GM12878 (cell line): ENCODE measurements around the gene GRIK2. TPM values are rescaled to one million over a fixed set of nuclear protein-coding genes. Genes with fewer than 3 reads are reported as not detected.

Source experiments
- BMI1 ChIP-seq: fragments of 450-650 bp; IDR thresholded peaks from 2 replicates; pipeline ENCODE4 v1.6.1; 2016; ENCODE audit warnings: mild to moderate bottlenecking, moderate library complexity, borderline replicate concordance
- ESRRA ChIP-seq: IDR thresholded peaks from 2 replicates; pipeline ENCODE4 v1.6.1; 2012; ENCODE audit warnings: mild to moderate bottlenecking, low read length, improper control_type of control experiment
- HDAC2 ChIP-seq: fragments of 200-600 bp; sonication (generic); IDR thresholded peaks from 2 replicates; pipeline ENCODE4 v1.6.1; 2017
- HSF1 ChIP-seq: fragments of 150-350 bp; IDR thresholded peaks from 2 replicates; pipeline ENCODE4 v1.6.1; 2014; ENCODE audit warnings: mild to moderate bottlenecking, low read depth, low read length
- MXI1 ChIP-seq: fragments of 150-350 bp; IDR thresholded peaks from 2 replicates; pipeline ENCODE4 v1.6.1; 2011; ENCODE audit warnings: low read depth, mild to moderate bottlenecking, inconsistent platforms, low read length, improper control_type of control experiment
- NBN ChIP-seq: fragments of 450-650 bp; IDR thresholded peaks from 2 replicates; pipeline ENCODE4 v1.6.1; 2016
- NRF1 ChIP-seq: conservative IDR thresholded peaks from 2 replicates; pipeline ENCODE4 v1.6.1; 2011; ENCODE audit warnings: mild to moderate bottlenecking, low read depth, low read length, improper control_type of control experiment
- PBX3 ChIP-seq: IDR thresholded peaks from 2 replicates; pipeline ENCODE4 v1.6.1; 2011; ENCODE audit warnings: mild to moderate bottlenecking, low read depth, low read length, moderate library complexity; ENCODE audit not compliant: insufficient replicate concordance
- RELA ChIP-seq: fragments of 450-650 bp; IDR thresholded peaks from 2 replicates; pipeline ENCODE4 v1.8.0; 2014; ENCODE audit warnings: borderline replicate concordance; ENCODE audit not compliant: partially characterized antibody
- SRF ChIP-seq, 2 experiments: IDR thresholded peaks; 2 replicates each; pipeline ENCODE4 v1.6.1; 2011; ENCODE audit warnings: low read depth in 2 of 2, low read length in 2 of 2, mild to moderate bottlenecking in 1 of 2, moderate library complexity in 1 of 2
- ZNF24 ChIP-seq: fragments of 450-650 bp; IDR thresholded peaks from 2 replicates; pipeline ENCODE4 v1.6.1; 2017; ENCODE audit warnings: antibody characterized with exemption, mild to moderate bottlenecking
- ZNF592 ChIP-seq: fragments of 450-650 bp; IDR thresholded peaks from 2 replicates; pipeline ENCODE4 v1.6.1; 2017; ENCODE audit warnings: mild to moderate bottlenecking, moderate library complexity
- polyA plus RNA-seq, 11 experiments: library from polyadenylated mRNA; depleted of rRNA in 4 of 11; unstranded in 6 of 11; stranded (reverse) in 5 of 11; fragments of >200 nt; fragmentation: Nextera tagmentation in 4 of 11; fragmentation: Illumina TruSeq in 1 of 11; extraction: Ambion mirVana in 4 of 11; extraction: Trizol in 1 of 11; gene quantifications; 1 replicate in 1 of 11; 2 replicates in 10 of 11; pipeline versions ENCODE4 v1.2.1 to v1.2.3, GENCODE V29; 2011 to 2016; ENCODE audit warnings: inconsistent platforms in 2 of 11, missing spikeins in 2 of 11, low read depth in 1 of 11
- total RNA-seq, 4 experiments: library from RNA; depleted of rRNA in 3 of 4; stranded (reverse); fragments of >200 nt in 3 of 4; fragmentation: Illumina TruSeq in 1 of 4; extraction: Trizol in 1 of 4; gene quantifications; 2 replicates each; pipeline versions ENCODE4 v1.2.1 to v1.2.3, GENCODE V29; 2013 to 2021

GRIK2 gene
- total and polyA plus RNA-seq, 10 of the 15 experiments (the other 5 are each of a cell fraction or from before 2014, with no cell fraction given): not detected

GRCh38 chr6:101784094-101784493, 390.6 kb downstream of the GRIK2 start (continued):
- TF ChIP-seq ZNF592: no peak
- no peak for TF ChIP-seq MXI1
- TF ChIP-seq HDAC2: no peak
- TF ChIP-seq SRF (IDR thresholded peaks at IDR 0.05; ENCODE audit: low read depth in 2 of 2, low read length in 2 of 2): no peak
- no peak for TF ChIP-seq ESRRA
- TF ChIP-seq BMI1: no peak
- TF ChIP-seq PBX3: no peak
- no peak for TF ChIP-seq RELA
- no peak for TF ChIP-seq ZNF24
- TF ChIP-seq NRF1: no peak
- no peak for TF ChIP-seq HSF1
- TF ChIP-seq NBN: no peak
